Inferior parietal cortex (tissue), 1 donor: Measurements from ENCODE around the gene GSX2.
"Not testable (repeated sequence)": the region's sequence is repeated elsewhere in the genome, so short reads cannot be mapped to it uniquely, and the experiment has no call there.

Experiments
- DNase-seq: peaks from one replicate; pipeline ENCODE4 v3.0.0-alpha.2; 2016; ENCODE audit errors: extremely low spot score

The GSX2 gene

DNA sequence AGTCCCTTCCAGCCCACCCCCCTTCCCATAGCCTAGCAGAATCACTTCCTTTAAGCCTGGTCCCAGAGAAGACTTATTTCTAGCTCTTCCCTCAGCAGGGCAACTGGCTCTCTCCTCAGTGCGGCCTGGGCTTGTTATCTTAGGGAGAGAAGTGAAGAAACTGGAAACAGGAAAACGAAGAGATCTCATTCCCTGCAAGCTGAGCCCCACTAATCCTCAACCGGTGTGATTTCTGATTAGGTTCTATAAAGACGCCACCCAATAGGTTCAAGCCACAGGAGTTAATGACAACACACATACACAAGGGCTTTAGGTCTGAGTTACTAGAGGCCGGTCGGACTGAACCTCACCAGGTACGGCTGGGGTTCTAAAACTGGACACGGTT, 3.2 kb downstream of the GSX2 start:
- no peak for DNase-seq

DNA sequence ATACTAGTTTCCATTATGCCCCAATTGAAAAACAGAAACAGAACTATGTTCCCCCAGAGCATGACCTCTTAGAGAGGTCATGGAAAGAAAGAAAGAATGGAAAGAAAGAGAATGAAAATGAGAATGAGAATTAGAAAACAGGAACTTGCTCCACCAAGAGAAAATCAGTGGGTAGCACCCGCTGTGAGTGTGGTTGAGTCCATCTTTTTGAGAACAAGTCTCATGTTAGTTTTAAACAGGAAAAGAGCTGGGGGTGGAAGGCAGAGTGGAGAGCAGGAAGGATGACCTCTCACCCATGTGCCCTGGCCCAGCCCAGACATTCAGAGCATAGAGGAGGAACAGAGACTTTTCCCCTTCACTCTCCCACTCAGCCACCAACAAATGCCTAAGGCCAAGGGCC, 4.9 kb downstream of the GSX2 start:
- no peak for DNase-seq

DNA sequence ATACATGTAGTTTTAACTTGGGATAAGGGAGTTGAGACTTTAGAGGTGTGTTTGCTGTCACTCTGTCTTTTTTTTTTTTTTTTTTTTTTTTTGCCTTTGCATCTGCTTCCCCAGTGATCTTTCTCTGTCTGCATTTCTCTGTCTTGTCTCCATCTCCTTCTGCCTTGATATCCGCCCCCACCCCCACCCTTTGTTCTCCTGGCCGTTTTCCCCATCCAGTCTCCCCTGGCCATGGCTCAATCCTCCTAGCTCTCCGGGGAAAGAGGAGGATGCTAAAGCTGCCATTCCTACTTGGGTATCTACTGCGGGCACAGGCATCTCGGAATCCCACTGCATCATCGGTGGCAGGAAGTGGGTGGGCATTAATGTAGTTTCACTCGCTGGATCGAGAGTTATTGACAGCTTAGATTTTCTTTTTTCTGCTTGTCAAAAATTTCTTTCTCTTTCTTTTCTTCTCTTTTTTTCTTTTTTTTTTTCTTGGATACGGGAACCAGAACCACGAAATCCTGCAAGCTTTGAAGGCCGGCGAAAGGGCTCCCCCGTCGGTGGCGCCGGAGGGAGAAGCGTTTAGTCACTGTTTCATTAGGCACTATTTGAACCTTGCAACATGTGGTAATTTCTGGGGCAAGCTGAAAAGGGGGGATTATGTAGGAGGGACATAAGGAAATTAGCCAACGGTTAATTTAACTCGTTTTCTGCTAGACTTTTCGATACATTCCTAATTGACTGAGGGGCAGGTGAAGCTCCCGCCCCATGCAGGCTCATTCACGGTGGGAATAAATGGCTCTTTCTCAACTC, 8.2 kb downstream of the GSX2 start:
- no peak for DNase-seq

DNA sequence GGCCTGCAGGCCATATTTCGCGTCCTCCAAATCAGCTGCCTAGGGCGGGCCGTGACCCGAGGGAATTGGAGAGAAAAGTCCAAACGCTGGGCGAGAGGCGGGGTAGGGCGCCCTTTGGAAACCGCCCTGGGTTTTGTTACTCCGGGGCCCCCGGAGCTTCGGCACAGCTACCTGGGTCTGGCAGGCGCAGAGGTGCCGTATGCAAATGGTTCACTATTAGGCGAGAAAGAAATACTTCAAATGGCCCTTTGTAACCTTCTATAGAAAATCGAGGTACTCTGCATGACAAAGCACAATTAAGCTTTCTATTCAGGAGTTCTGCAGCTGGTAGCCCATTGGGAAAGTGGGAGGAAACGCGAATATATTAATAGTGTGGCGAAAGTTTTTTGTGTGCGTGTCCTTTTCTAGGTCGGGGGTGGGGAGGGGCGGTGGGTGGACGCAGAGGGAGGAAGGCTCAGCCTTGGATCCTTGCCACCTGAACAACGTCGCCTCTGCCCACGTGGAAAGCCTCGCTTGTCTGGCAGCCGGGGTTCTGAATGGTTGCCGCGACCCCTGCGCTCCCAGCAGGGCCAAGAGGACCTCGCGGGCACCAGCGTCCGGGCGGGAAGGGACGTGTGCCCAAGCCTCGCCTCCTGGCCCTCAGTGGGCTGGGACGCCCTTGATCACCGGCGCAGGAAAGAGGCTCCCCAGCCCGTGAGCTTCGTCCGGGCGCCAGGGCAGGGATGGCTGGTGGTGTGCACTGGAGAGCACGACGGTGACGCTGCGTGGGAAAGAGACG, 9.5 kb downstream of the GSX2 start:
- DNase-seq = no peak

DNA sequence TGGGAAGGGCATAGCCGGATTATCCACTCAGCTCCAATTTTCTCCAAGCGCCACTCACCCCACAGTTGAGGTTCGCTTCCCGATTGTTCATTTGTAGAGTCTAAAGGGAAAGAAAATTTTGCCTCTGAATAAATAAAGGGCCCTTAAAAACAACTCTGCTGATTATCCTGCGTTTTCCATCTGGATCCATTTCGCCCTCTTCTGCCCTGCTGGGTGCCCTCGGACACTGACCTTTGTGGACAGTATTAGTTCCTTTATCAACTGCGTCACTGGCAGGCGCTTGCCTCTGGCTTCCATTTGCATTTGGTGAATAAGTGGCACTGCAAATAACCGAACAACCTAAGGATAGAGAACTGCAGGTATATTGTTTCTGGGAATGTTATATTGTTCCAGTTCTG, 10.1 kb downstream of the GSX2 start:
- DNase-seq = no peak

DNA sequence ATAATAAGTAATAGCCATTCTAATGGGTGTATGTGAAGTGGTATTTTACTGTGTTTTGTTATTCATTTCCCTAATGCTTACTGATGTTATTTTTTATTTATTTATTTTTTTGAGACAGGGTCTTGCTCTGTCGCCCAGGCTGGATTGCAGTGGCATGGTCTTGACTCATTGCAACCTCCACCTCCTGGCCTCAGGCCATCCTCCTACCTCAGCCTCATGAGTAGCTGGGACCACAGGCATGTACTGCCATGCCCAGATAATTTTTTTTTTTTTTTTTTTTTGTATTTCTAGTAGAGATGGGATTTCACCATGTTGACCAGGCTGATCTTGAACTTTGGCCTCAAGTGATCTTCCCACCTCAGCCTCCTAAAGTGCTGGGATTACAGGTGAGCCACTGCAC, 13.2 kb downstream of the GSX2 start:
- DNase-seq = not testable (repeated sequence)

DNA sequence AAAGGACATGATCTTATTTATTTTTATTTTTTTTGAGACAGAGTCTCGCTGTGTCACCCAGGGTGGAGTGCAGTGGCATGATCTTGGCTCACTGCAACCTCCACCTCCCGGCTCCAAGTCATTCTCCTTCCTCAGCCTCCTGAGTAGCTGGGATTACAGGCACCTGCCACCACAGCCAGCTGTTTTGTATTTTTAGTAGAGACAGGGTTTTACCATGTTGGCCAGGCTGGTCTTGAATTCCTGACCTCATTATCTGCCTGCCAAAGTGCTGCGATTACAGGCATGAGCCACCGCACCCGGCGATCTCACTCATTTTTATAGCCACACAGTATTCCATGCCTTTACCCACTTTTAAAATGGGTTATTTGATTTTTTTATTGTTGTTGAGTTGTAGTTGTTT, 16.3 kb downstream of the GSX2 start:
- not testable (repeated sequence) for DNase-seq

DNA sequence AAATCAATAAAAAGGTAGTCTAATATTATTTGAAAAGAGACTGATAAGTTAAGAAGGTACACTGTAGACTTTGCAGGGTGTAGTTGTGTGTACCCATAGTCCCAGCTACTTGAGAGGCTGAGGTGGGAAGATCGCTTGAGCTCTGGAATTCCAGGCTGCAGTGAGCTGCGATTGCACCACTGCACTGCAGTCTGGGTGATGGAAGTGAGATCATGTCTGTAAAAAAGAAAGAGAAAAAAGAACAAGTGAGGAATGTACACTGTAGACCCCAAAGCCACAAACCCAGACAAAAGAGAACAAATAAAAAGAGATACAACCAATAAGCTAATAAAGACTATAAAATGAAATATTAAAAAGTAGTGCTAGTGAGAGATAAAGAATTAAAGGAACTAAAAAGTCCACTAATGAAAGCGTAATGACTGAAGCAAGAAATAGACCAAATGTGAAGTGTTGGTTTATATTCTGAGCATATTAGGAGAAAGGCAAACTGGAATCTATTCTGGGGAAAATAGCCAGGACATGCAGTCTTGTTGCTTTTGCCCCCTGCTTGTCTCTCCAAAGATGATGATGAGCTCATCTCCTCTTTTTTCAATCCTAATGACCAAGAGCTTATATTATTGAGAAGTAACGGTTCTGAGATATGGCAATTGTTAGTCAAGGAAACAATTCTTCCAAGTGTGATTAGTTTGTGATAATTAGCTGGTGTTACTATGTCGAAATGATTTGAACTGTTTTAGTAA, 19.1 kb downstream of the GSX2 start:
- DNase-seq = no peak

DNA sequence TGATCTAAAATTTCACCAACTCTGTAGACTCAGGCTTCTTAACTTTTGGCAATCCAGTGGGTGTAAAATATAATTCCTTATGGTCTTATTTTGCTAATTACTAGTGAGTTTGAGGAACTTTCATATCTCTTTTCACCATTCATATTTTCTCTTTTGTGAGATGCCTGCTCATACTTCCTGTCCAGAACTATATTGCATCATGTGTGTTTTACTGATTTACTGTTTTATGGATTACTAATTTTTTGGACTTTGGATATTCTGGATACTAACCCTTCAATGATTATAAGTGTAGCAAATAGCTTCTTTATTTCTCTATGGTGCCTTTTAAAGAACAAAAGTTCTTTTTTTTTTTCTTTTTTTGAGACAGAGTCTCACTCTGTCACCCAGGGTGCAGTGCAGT, 20.6 kb downstream of the GSX2 start:
- DNase-seq = no peak

DNA sequence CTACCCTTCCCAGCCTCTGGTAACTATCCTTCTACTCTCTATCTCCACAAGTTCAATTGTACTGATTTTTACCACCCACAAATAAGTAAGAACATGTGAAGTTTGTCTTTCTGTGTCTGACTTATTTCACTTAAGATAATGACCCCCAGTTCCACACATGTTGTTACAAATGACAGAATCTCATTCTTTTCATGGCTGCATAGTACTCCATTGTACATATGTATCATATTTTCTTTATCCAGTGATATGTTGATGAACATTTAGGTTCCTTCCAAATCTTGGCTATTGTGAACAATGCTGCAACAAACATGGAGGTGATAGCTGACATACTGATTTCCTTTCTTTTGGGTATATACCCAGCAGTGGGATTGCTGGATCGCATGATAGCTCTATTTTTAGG, 27.7 kb downstream of the GSX2 start:
- DNase-seq = no peak

DNA sequence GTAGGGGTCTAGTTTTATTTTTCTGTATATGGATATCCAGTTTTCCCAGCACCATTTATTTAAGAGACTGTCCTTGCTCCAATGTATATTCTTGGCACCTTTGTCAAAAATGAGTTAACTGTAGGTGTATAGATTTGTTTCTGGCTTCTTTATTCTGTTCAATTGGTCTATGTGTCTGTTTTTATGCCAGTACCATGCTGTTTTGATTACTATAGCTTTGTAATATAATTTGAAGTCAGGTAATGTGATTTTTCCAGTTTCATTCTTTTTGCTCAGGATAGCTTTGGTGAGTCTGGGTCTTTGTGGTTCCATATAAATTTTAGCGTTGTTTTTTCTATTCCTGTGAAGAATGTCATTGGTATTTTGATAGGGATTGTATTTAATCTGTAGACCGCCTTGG, 28.7 kb downstream of the GSX2 start:
- not testable (repeated sequence) for DNase-seq

DNA sequence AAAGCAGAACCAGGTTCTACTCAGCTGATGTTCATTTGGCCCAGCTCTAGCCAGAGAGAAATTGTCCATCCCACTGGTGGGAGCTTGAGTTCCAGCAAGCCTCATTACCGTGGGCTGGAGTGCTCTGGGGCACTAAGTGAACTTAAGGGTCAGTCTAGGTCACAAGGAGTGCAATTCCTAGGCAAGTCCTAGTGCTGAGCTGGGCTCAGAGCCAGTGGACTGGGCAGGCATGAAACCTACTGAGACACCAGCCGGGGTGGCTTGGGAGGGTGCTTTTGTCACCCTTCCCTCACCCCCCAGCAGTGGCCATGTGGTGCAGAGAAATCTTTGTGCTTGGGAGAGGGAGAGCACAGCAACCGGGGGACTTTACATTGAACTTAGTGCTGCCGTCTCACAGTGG, 39.4 kb downstream of the GSX2 start:
- DNase-seq = no peak

DNA sequence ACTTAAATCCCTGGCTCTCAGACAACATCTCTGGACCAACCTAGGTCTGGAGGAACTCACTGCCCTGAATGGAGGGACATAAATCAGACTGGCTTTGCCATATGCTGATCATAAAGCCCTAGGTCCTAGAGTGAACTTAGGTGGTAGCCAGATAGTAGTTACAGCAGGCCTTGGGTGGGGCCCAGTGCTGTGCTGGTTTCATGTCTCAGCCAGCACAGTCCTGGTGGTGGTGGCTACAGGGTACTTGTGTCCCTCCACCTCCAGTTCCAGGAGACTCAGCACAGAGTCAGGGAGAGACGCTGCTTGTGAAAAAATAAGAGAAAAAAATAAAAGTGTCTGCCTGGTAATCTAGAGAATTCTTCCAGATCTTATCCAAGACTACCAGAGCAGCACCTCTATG, 40.3 kb downstream of the GSX2 start:
- no peak for DNase-seq

DNA sequence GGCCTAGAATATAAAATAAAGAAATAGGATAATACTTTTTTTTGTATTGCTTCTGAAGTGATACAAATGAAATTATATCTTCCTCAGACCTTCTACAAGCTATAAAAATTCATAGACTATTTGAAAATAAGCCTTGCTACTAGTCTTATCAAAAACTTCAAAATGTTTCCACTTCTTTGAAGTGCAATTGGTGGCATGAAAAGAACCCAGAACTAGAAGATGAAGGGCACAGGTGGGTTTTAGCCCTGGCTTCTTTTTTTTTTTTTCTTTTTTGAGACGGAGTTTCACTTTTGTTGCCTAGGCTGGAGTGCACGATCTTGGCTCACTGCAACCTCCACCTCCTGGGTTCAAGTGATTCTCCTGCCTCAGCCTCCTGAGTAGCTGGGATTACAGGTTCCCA, 44.2 kb downstream of the GSX2 start:
- DNase-seq = no peak

DNA sequence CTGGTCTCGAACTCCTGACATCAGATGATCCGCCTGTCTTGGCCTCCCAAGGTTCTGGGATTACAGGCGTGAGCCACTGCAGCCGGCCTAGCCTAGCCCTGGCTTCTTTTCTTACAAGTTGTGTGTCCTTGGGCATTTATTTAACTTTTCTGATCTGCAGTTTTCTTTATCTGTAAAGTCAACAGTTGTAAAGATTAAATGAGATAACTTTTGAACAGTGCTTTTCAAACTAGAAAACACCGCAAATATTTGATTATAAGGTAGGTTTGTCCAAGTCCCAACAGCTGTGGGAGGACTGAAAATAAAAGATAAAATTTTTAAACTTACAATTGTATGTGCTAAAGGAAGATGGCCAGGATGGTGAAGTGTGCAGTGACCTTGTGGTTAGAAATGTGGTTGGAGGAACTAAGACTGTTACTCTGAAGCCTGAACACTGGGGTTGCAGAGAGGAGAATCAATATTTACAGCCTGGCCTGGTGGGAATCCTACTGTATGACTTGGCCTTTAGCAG, 44.8 kb downstream of the GSX2 start:
- DNase-seq = no peak

DNA sequence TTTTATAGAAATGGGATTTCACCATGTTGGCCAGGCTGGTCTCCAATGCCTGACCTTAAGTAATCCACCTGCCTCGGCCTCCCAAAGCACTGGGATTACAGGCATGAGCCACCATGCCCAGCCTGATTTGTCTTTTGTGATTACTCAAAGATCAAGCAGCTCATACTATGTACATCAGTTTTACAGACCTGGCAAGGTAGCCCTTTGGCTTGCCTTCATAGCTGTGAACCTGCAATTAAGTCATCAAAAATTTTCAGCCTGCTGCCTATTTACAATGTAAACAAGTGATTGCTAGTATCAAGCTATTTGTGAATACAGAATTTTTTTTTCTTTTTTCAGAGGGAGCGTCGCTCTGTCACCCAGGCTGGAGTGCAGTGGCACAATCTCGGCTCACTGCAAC, 46.2 kb downstream of the GSX2 start:
- no peak for DNase-seq

DNA sequence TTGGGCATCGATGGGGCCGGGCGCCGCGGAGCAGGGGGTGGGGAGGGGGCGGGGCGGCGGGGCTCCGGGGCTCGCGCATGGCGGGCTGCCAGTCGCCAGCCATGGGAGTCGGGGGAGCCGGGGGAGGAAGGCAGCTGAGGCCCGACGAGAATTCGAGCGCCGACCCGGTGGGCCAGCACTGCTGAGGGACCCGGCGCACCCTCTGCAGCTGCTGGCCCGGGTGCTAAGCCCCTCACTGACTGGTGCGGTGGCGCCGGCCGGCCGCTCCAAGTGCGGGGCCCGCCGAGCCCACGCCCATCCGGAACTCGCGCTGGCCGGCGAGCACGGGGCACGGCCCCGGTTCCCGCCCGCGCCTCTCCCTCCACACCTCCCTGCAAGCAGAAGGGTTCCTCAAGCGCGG, 49.4 kb downstream of the GSX2 start:
- no peak for DNase-seq
